Measurements from ENCODE around the gene KCTD17.

The KCTD17 gene

DNA sequence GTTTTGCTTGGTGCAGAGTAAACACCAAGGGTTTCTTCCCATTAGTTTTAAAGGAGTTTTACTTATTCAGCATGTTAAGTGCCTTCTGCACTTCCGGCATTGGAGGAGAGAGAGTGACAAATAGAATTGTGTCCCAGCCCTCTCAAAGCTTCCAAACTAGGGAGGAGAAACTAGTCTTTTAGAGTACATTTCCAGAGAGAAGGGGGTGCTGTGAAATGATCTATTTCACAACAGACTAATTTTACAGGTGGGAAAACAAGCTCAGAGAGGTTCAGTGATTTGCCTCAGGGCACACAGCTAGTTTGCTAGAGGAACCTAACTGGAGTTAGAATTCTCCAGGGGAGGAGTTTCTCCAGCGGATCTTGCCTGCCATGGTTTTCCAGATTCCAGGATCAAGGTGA is 19.4 kb upstream of the KCTD17 start:
- no peaks in the 10 kb centered on the region for H3K9me3 ChIP-seq
- intact Hi-C loops (cut with DNase I; ENCODE audit: low total_unique reads) = loop anchor here (10.0 kb wide), 1 partner anchor 173 kb away; no protein-coding TSS in a partner anchor
- H3K4me3 ChIP-seq = no peak overlapping the region
- peaks cover 11 to 42% (median 28%) of the 10 kb centered on the region in 3 donors for H3K36me3 ChIP-seq
- DNase-seq = no peak
- H3K4me1 ChIP-seq = peaks cover 0 to 3% (median 0%) of the 10 kb centered on the region in 4 donors
- TF ChIP-seq, protein P1, sequence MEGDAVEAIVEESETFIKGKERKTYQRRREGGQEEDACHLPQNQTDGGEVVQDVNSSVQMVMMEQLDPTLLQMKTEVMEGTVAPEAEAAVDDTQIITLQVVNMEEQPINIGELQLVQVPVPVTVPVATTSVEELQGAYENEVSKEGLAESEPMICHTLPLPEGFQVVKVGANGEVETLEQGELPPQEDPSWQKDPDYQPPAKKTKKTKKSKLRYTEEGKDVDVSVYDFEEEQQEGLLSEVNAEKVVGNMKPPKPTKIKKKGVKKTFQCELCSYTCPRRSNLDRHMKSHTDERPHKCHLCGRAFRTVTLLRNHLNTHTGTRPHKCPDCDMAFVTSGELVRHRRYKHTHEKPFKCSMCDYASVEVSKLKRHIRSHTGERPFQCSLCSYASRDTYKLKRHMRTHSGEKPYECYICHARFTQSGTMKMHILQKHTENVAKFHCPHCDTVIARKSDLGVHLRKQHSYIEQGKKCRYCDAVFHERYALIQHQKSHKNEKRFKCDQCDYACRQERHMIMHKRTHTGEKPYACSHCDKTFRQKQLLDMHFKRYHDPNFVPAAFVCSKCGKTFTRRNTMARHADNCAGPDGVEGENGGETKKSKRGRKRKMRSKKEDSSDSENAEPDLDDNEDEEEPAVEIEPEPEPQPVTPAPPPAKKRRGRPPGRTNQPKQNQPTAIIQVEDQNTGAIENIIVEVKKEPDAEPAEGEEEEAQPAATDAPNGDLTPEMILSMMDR (IDR thresholded peaks at IDR 0.05) = no peak
- peaks cover 0 to 13% of the 10 kb centered on the region in 2 donors for H3K27me3 ChIP-seq
- H3K27ac ChIP-seq = no peak overlapping the region

- Histone ChIP-seq H3K27me3 (peaks cover 0 to 20% of the 10 kb centered on the region in 2 donors), H3K4me1 (peaks cover 0 to 3% (median 0%) of the 10 kb centered on the region in 4 donors), H3K9me3 (no peaks in the 10 kb centered on the region), H3K4me3 (no peak overlapping the region), H3K27ac (no peak overlapping the region), H3K36me3 (peaks cover 8 to 35% (median 21%) of the 10 kb centered on the region in 3 donors)
- intact Hi-C loops (cut with DNase I; ENCODE audit: low total_unique reads) = loop anchor here (10.0 kb wide), 1 partner anchor 172 kb away; no protein-coding TSS in a partner anchor
- TF ChIP-seq, protein P1 (IDR thresholded peaks at IDR 0.05) = no peak
- peak in 1 of 2 donors; percentile 33 for DNase-seq
Measured at GRCh38 chr22:37032535-37033460, 18.7 kb upstream of the KCTD17 start.

GRCh38 chr22:37033605-37034430 is 17.7 kb upstream of the KCTD17 start:
- no peak for DNase-seq
- no peak overlapping the region for H3K27ac ChIP-seq
- no peaks in the 10 kb centered on the region for H3K9me3 ChIP-seq
- H3K27me3 ChIP-seq = peaks cover 0 to 25% of the 10 kb centered on the region in 2 donors
- intact Hi-C loops (cut with DNase I; ENCODE audit: low total_unique reads) = loop anchor here (10.0 kb wide), 1 partner anchor 171 kb away; no protein-coding TSS in a partner anchor
- H3K36me3 ChIP-seq = peaks cover 8 to 25% (median 12%) of the 10 kb centered on the region in 3 donors
- H3K4me1 ChIP-seq = peaks cover 0 to 3% (median 0%) of the 10 kb centered on the region in 4 donors
- TF ChIP-seq, protein P1 (IDR thresholded peaks at IDR 0.05) = no peak
- H3K4me3 ChIP-seq = no peak overlapping the region

DNA sequence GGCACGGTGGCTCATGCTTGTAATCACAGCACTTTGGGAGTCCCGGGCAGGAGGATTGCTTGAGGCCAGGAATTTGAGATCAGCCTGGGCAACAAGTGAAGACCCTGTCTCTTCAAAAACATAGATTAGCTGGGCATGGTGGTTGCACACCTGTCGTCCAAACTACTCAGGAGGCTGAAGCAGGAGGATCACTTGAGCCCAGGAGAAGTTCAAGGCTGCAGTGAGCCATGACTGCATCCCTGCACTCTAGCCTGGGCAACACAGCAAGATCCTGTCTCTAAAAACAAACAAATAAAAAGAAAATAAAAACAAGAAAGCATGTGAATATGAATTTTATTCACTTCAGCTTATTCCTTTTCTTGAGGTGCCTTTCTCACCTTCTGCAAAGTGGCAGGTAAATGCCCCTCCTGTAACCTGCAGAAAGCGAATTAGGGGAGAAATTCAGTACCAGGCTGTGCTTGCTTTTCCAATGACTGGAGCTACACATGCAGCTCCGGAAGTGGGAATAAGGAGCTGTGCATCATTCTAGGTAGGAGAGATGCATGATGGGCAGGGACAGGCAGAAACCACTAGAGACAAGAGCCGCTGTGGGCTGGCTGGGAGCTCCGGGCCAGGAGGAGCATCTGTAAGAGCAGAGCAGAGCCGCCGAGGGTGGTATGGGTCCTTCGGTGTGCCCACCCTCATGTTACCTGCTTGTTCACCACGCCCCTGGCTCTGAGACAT is 14.7 kb upstream of the KCTD17 start:
- H3K27ac ChIP-seq = no peak overlapping the region
- no peak overlapping the region for H3K4me3 ChIP-seq
- no peak for DNase-seq
- H3K9me3 ChIP-seq = no peaks in the 10 kb centered on the region
- intact Hi-C loops (cut with DNase I; ENCODE audit: low total_unique reads) = loop anchor here (10.0 kb wide), 1 partner anchor 168 kb away; no protein-coding TSS in a partner anchor
- TF ChIP-seq, protein P1 (IDR thresholded peaks at IDR 0.05) = no peak
- no peaks in the 10 kb centered on the region for H3K36me3 ChIP-seq
- H3K27me3 ChIP-seq = peaks cover 0 to 28% of the 10 kb centered on the region in 2 donors
- H3K4me1 ChIP-seq = peaks cover 0 to 3% (median 0%) of the 10 kb centered on the region in 4 donors

- H3K27me3 ChIP-seq = peaks cover 0 to 32% of the 10 kb centered on the region in 2 donors
- no peaks in the 10 kb centered on the region for H3K36me3 ChIP-seq
- TF ChIP-seq, protein P1 (IDR thresholded peaks at IDR 0.05) = no peak
- H3K27ac ChIP-seq = no peak overlapping the region
- intact Hi-C loops (cut with DNase I; ENCODE audit: low total_unique reads) = loop anchor here (10.0 kb wide), 1 partner anchor 167 kb away; no protein-coding TSS in a partner anchor
- no peaks in the 10 kb centered on the region for H3K4me1 ChIP-seq
- no peaks in the 10 kb centered on the region for H3K9me3 ChIP-seq
- no peak for DNase-seq
- no peak overlapping the region for H3K4me3 ChIP-seq
Measured at GRCh38 chr22:37037669-37038068, 13.9 kb upstream of the KCTD17 start.
